Activated CD4-positive, CD25-positive, alpha-beta regulatory T cell treated with anti-CD3 and anti-CD28 coated beads, Interleukin-2, amount 50 U/mL, for 16 hours (primary cell): ENCODE measurements around the gene R3HDM2.
"Not testable (repeated sequence)": the region's sequence is repeated elsewhere in the genome, so short reads cannot be mapped to it uniquely, and the experiment has no call there.

ENCODE experiments used
- DNase-seq: peaks from one replicate; pipeline ENCODE4 v3.0.0-alpha.2; 2020; ENCODE audit warnings: low read depth, low spot score

Gene R3HDM2

DNA sequence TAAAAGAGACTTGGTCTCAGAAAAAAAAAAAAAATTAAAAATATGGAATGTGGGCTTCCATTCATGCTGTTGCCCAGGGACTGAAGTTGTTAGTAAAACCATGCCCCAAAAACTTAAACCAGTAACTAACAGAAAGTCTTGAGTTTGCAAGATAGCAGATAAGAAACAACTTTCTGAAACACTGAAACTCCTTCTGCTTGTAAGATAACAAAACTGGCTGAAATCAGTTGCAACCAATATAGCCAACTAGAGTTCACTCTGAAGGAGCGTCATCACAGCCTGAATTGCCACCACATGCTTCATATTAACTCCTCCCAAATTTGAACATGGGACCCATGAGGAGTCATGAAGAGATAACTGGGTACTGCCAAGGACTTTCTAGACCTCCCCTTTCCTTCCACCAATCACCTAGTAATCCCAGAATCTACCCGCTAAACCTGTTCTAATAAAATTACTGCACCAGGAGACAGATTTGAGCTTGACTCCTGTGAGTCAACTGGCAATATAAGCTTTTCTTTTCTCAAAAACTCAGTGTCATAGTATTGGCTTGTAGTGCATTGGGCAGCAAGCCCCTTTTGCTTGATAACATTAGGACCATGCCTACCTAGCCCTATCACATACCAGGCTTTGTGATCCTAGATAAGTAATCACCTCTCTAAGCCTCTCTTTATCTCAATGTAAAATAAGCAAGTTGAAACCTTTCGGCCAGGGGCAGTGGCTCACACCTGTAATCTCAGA is 53.6 kb downstream of the R3HDM2 start:
- no peak for DNase-seq

DNA sequence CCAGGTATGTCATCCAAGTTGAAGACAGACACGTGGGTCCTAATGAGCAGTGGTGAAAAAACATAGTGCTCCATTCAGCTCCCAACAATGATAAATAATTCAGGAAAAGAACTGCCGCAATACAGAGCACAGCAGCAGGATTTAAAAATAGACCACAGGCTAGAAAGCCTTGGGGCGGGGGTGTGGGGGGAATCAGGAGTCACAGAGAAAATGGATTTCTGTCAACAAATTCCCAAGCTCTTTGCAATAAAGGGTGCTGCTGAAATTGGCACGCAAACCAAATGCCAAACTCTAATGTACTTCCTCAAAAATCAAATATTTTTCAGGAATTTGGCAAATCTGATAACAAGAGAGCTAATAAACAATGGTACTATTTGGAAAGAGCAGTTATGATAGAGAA is 58.6 kb downstream of the R3HDM2 start:
- DNase-seq, result no peak

DNA sequence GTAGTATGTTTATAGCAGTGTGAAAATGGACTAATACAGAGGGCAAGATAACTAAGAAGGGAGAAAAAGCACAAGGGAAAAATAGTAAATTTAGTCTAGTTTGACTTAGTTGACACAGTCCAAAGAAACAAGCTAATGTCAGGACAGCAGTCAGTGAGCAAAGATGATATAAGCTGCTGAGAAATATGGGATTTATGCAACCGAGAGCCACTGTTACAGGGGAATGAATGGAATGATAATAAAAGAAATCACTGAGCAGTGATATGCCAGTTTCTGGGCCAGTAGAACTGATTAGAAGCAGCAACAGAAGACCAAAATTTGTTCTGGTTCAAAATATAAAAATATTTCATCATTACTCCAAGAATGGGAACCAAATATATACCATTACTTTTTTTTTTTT is 60.1 kb downstream of the R3HDM2 start:
- no peak for DNase-seq

DNA sequence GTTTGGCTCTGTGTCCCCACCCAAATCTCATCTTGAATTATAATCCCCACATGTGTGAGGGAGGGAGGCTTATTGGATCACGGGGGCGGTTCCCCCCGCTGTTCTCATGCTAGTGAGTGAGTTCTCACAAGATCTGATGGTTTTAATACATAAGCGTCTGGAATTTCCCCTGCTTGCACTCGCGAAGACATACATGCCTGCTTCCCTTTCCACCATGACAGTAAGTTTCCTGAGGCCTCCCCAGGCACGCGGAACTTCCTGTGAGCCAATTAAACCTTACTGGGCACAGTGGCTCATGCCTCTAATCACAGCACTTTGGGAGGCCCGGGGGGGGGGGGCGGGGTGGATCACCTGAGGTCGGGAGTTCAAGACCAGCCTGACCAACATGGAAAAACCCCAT is 60.8 kb downstream of the R3HDM2 start:
- DNase-seq, result no peak

DNA sequence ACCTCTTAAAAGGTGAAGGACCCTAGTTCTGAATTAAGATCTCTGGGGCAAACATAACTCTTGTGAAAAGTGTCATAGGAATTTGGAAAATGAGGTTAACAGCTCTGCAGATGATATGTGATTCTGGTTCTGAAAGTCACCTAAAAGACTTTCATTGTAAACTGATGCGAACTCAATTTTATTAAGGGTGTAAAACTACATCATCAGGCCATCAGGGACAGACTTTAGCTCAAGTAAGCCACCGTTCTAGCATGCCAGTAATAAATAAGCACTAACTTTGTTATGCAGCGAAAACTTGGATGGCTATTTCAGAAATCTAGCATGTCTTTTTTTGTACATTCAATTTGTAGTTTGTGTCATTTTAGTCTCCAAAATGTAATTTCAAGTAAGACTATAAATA is 61.6 kb downstream of the R3HDM2 start:
- no peak for DNase-seq

DNA sequence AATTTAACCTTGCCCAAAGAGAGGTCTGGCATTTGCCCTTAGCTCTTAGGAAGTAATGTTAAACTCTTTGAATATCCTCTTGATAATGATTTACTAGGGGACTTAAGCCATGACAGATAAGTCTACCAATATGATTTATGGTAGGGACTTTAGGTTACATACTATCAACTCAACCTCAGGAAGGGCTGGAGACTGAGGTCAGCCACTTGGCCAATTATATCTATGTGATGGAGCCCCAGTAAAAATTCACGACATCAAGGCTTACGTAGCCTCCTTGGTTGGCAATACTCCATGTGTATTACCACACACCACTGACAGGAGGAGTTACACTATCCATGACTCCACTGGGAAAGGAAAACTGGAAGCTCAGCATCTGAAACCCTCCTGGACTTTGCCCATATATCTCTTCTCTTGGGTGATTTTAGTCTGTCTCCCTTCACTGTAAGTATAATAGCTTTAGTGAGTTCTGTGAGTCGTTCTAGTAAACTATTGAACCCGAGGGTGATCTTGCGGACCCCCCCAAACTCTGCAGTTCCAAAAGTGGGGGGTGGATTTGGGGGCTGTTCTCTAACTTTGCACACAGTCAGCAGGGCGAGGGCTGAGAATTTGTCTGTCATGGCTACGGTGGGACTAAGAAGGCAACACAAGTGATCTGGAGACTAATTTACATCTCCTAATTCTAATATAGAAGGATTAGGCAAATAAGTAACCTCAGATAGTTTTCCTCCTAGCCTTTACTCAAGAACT is 62.3 kb downstream of the R3HDM2 start:
- DNase-seq, result no peak

DNA sequence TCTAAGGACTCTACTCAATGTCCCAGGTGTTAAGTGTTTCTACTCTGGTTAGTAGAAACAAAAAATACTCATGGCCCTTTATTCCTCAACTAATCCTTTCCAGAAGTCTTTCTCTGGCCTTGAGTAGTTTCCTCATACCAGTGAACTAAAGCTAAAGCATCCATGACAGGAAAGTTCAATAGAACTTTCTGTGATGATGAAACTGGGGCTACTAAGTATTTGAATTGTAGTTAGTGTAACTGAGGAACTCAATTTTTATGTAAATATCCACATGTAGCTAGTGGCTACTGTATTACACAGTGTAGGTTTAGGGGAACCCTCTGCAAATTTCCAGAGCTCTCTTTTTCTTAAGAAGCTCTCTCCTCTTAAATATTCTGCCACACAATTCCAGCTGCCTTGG is 63.7 kb downstream of the R3HDM2 start:
- DNase-seq, result no peak

DNA sequence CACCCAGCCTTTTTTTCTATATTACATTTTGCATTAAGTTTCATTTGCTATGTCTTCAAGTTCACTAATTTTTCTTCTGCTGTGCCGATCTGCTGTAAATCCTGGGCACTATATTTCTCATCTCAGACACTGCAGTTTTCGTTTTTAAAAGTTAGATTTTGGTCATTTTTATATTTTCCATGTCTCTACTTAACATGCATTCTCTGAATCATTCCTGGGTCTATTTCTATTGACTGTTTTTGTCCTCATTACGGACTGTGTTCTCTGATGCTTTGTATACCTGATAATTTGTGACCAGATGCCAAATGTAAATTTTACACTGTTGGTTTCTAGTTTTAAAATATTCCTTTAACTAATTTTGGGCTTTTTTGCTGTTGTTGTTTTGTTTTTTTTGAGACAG is 64.5 kb downstream of the R3HDM2 start:
- no peak for DNase-seq

DNA sequence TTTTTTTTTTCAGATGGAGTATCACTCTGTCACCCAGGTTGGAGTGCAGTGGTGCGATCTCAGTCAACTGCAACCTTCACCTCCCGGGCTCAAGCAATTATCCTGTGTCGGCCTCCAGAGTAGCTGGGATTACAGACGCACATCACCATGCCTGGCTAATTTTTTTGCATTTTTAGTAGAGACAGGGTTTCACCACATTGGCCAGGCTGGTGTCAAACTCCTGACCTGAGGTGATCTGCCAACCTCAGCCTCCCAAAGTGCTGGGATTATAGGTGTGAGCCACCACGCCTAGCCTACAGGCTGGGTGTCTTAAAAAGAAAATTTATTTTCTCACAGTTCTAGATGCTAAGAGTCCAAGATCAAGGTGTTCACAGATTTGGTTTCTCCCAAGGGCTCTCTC is 66.7 kb downstream of the R3HDM2 start:
- DNase-seq, result not testable (repeated sequence)

DNA sequence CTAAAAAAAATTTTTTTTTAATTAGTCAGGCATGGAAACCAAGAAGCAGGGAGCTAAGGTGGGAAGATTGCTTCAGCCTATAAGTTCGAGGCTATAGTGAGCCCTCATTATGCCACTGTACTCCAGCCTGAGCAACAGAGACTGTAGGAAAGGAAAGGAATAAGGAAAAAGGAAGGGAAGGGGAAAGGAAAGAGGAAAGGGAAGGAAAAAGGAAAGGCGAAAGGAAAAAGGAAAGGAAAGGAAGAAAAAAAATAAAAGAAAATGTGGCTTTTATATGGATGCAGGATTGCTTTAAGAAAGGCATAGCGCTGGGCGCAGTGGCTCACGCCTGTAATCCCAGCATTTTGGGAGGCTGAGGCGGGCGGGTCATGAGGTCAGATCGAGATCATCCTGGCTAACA is 70.4 kb downstream of the R3HDM2 start:
- no peak for DNase-seq

DNA sequence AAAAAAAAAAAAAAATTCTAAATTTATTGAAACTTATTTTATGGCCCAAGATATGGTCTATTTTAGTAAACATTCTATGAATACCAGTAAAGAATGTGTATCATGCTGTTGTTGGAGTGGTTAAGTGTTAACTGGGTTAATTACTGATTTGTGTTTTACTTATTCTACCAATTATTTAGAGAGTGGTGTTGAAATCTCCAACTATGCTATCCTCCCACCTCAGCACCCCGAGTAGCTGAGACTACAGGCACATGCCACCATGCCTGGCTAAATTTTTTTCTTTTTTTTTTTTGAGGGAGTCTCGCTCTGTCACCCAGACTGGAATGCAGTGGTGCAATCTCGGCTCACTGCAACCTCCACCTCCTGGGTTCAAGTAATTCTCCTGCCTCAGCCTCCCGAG is 72.2 kb downstream of the R3HDM2 start:
- no peak for DNase-seq

DNA sequence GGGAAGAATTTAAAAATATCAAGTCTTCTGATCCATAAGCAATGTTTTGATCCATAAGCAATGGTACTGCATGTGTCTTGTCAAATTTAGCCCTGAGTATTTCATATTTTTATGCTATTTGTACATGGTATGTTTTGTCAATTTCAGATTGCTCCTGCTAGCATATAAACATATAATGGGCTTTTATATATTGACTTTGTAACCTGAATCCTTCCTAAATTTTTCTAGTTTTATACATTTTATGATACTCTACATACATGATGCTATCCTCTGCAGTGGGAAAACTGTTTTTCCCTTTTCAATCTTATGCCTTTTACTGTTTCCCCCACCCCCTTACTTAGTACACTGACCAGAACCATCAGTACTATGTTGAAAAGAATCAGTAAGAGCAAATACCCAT is 75.1 kb downstream of the R3HDM2 start:
- DNase-seq, result no peak

DNA sequence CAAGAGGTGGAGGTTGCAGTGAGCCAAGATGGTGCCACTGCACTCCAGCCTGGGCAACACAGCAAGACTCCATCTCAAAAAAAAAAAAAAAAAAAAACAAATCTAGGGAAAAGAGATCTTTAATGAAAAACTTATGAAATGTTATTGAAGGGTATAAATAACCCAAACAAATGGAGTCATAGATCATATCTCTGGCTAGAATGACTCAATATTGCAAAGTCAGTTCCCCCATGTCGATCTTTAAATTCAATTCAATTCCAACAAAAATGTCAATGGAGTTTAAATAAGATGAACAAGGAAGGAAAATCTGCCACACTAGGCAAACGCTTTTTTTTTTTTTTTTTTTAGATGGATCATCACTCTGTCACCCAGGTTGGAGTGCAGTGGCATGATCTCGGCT is 78.7 kb downstream of the R3HDM2 start:
- no peak for DNase-seq

DNA sequence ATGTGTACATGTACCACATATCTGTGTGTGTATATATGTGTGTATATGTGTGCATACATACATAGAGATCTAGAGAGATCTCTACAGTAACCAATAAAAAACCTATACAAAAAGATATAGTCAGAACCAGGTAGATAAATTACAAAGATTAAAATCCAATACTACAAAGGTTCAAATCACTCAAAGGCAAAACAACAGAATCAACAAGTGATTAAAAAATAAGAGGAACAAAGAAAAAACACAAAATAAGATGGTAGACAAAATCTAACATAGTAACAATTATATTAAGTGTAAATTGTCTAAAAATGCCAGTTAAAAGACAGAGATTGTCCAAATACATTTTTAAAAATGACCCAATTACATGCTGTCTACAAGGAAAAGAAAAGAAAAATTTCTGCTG is 83.6 kb downstream of the R3HDM2 start:
- DNase-seq, result no peak

DNA sequence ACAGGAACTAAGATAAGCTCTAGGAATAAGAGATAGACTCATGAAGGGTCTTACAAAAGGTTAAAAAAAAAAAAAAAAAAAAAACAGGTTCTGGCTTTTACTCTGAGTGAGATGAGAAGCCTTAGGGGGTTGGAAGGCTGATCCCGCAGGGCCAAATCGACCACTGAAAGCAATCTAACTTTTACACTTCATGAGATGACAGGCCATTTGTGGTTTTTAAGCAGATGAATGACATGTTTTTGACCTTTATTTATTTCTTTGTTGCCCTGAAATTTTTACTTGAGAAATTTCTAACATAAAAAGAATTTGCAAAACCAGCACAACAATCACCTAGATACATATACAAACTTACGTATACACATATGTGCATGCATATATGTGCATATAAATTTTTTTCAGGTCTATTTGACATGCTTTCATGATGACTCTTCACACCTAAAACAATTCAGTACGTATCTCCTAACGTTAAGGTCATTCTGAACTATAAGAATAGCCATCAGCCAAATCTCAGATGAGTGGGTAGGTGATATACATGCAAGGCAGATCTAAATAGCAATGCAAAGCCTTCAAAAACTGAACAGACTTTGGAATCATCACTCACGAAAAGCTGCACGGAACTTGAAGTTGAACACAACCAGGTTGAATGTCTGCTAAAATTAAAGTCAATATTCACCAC is 87.0 kb downstream of the R3HDM2 start:
- no peak for DNase-seq

DNA sequence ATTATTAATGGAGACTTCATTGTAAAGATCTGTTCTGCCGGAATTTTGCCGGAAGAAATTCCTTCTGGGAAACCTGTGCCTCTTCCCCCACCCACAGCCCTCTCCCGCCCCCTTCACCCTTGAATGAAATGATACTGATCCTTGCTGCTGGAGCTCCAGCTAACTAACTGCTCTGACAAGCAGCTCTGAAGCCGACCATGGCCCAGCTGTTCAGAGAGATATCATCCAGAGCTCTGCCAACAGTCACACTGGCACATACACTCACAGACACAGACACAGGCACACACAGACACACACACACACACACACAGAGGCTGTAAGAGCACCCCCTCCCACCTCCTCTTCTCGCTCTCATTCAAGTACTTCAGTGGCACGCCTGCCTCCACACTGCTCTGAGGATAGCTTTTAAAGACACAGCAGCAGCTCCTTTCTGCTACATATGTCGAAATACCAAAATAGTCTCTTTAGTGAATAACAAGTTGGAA is 88.6 kb downstream of the R3HDM2 start:
- DNase-seq, result no peak

DNA sequence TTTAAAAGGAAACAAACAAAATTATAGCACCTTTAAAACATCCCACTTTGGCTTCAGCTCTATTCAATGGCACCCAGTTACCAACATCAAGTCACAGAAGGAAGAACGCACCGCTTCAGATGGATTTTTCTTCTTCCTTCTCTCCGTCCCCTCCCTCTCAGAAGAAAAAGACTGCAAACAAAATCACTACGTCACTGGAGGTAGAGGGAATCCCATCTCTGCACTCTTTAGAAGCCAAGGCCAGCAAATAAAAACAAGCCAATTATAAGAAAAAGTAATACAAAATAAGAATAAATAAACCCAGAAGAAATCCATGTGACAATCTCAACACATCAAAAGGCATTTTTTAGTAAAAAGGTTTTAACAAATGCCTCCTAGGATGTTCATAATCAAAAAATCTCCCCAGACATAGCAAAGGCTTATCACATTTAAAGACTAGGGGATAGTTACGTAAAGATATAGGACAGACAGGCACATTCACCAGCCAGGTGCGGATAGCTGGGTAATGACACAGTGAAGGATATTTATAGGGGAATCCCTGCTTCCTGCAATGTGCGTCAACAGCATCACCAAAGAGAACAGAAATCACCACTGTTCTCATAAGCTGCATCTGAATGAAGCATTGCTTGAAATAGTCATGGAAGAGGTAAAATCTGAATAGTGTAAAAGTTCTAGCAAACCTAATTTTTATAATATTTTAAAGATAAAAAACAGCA is 89.4 kb downstream of the R3HDM2 start:
- no peak for DNase-seq

DNA sequence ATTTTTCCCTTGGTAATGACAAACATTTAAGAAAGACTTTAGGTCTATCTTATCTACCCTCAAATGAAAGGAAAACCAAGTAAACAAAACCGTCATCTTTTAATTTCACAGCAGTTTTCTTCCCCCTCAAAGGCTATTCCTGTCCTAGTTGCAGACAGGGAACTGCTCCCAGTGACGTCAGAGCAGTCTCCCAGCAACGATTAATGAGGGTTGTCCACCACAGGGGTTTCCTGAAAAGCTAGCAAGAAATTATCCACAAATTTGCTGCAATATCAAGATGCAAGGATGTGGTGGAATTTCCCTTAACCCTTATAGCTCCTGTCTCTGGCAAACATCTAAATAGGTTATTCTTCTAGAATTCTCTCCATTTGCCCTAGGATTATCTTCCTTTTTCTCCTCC is 90.7 kb downstream of the R3HDM2 start:
- no peak for DNase-seq

DNA sequence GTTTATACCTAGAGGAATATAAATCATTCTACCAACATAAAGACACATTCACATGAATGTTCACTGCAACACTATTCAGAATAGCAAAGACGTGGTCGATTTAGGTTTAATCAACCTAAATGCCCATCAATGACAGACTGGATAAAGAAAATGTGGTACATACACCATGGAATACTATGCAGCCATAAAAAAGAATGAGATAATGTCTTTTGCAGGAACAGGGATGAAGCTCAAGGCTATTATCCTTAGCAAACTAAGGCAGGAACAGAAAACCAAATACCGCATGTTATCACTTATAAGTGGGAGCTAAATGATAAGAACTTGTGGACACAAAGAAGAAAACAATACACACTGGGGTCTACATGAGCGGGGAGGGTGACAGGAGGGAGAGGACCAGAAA is 94.5 kb downstream of the R3HDM2 start:
- not testable (repeated sequence) for DNase-seq

DNA sequence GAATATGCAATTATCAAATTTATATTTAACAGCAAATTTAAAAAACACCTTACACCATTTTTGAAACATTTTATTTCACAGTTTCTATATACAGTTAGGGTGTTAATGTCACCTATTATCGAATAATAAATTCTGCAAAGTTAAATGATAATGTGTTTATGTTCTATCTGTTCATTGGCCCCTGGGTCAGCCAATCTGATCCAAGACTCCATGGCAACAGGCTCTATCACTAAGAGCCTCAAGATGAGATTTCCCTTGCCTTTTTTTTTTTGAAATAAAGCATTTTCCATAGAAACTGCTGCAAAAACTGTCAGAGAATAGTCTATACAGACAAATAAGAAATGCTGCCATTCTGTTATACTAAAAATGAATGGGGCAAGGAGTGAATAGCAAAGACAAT is 96.6 kb downstream of the R3HDM2 start:
- DNase-seq, result no peak

DNA sequence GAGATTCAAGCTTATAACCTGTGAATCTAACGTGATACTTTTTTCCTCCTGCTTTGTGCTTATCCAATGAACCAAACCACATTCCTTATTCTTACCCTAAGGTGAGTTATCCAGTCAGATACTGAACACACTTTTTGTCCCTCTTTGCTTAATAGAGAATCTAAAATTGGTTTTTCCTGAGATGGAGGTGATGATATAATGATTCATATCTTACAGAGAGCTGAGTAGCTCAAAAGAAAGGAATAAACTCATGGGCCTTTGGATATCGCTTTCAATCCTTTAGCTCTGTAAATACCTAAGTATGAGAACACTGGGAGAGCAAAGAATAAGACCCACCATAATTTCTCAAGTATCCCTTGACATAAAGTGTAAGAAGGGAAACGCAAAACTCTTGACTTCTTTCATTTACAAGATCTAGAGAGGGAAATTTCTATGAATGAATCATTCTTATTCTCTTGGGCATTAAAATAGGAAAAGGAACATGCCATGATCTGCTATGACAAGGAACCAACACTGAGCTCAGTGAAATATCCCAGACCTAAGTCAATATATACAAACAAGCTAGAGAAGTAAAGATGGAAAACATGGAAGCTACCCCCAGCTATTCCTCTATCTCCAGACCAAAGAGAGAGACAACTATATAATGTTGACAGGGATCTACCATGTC is 98.1 kb downstream of the R3HDM2 start:
- no peak for DNase-seq

DNA sequence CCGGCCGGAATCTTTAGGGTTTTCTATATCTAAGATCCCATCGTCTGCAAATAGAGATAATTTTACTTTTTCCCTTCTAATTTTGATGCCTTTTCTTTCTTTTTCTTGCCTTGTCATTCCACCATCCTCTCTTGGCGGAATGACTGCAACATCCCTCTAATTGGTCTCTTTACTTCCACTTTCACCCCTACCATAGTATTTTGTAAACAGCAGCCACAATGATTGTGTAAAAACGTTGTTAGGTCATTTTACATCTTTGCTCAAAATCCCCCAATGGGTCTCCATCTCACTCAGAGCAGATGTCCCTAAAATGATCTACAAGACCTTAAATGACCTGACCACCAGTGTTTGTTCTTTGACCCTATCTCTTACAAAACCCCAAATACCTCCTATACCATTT is 99.9 kb downstream of the R3HDM2 start:
- DNase-seq, result no peak
